Uterus (tissue), 2 donors: ENCODE results near the gene PPFIBP2.

ENCODE experiments used
- CTCF ChIP-seq, 4 experiments: fragments of 200-600 bp in 2 of 4; fragments of 450-650 bp in 2 of 4; sonication (generic) in 2 of 4; IDR thresholded peaks; one replicate each; pipeline ENCODE4 v1.5.1; 2016 to 2019; ENCODE audit warnings: antibody characterized with exemption in 4 of 4, mild to moderate bottlenecking in 2 of 4, moderate library complexity in 1 of 4
- POLR2A ChIP-seq, 2 donors: fragments of 450-650 bp; IDR thresholded peaks; one replicate each; pipeline ENCODE4 v1.6.1; 2016; ENCODE audit warnings: antibody characterized with exemption in 2 of 2, mild to moderate bottlenecking in 1 of 2, moderate library complexity in 1 of 2

- no peak for TF ChIP-seq CTCF (IDR thresholded peaks at IDR 0.05)
- no peak for TF ChIP-seq POLR2A (IDR thresholded peaks at IDR 0.05)
These were observed 82.2 kb downstream of the PPFIBP2 start for GRCh38 chr11:7595951-7596350.
